NCI-H774 (cell line): Measurements from ENCODE around the gene ST6GALNAC6.

ENCODE experiments used
- DNase-seq: peaks from one replicate; lab custom pipeline; 2025; lab: John Stamatoyannopoulos, UW

Gene ST6GALNAC6

DNA sequence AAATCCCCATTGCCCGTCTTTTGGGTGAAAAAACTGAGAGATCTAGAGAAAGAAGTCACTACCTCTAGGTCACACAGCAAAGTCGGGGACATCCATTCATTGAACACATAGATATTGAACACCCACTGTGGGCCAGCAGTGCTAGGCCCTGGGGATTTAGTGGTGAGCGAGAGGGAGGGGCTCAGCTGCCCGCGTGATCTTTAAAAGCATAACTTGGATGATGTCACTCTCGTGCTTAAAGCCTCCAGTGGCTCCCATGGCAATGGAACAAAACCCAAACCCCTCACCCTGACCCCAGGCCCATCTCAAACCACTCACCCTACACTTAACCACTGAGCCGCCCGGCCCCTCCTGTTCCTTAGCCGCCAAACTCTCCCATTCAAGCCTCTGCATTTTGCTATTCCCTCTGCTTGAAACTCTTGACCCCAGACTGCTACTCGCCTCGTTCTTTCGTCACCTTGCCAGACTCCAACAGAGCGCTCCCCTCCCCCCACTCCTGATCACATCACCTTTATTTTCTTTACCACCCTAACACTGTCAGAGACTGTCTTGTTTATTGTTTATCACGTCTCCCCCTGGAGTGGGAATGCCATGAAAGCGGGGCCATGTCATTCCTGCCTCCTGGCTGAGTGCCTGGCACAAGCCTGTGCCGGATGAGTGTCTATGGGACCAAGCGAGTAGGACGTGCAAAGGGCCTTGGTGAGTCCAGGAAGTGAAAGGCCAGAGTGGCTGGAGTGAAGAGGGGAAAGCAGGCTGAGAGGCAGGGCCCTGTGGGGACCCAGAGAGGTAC lies 31.9 kb upstream of the ST6GALNAC6 start:
- DNase-seq = peak; percentile 56

DNA sequence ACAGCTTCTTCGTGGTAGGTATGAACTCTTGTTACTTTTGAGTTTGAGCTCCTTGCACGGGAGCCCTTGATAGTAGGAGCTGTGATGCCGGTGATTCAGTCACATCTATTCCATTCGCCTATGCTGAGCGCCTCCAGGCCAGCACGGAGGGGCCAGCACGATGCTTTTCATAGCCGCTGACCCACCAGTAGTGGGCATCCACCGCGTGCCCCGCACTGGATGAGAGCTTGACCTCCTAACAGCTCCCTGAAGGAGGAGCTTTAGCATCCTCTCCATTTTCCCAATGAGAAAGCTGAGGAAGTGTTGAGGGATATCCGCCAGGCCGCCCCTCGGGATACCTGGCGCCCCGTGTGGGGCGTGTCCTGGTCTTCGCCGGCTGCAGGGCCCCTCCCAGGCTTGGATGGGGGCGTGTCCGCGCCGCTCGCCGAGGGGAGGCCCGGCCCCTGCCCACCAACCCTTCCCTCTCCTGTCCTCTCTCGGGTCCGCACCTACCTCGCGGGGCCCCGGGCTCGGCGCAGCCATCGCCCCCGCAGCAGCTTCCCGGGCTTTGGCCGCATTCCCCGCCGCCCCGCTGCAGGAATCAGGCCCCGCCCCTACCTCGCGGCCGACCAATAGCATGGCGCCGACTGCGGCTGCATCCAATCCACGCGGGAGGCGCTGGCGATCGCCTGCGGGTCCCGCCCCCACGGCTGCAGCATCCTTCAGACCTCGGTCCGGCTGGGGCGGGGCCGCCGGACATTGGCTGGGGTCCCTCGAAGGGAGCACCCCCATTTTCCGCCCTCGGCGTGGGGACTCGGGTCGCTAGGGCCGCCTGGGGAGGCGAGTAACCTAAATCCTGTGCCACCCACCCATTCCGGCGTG lies 31.1 kb upstream of the ST6GALNAC6 start, which contains the start of gene PIP5KL1:
Gene PIP5KL1, minus strand, starts transcription at position 547 of the 861 bp plus-strand sequence. Its CDS starts 25 bp downstream, at position 522.
- peak; percentile 91 for DNase-seq

DNA sequence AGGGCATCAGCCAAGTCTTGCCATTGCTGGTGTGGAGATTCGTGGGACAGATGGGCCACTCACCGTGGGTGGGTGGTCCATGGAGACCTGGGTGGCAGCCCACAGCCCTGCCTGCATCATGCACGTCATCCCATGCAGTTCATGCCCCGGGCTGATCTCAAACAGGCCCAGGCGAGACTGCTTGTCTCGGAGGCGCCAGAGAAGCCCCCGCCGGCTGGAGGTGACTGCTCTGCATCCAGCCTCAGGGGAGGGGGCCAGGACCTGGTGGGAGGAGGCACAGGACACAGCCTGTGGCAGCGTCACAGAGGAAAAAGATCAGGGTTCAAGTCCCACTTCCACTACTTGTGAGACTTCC lies 30.2 kb upstream of the ST6GALNAC6 start:
- no peak for DNase-seq

- DNase-seq = no peak
These were observed 29.5 kb upstream of the ST6GALNAC6 start for GRCh38 chr9:127928676-127929624.

DNA sequence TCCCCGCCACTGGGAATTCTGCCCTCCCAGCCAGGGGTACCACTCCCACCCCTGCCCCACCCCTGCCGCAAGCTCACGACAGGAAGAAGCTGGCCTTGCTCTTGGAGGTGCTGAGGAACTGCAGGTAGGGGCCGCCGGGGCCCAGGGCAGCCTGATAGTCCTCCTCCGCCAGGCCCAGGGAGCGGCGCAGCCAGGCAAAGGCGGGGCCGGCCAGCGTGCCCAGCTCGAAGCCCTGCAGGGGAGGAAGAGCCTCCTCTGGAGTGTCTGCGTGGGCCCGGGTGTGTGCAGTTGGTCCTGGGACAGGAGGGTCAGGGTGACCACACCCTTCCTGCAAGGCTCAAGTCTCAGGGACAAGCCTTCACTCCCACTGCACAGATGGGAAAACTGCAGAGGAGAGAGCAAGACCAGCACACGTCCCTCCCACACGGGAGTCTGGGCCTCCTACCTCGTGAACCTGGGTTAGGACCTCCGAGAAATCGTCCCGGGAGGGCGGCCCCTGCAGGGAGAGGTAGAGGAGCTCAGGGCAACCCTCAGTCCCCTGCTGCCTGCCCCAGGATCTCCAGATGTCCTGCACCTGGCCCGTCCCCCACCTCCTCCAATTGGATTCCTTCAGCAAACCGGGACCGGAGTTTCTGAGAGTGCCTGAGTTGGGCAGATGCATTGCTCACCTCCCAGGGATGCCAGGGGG lies 28.7 kb upstream of the ST6GALNAC6 start:
- no peak for DNase-seq

GRCh38 chr9:127927201-127927987 lies 28.0 kb upstream of the ST6GALNAC6 start:
- DNase-seq = peak; percentile 79

- DNase-seq = no peak
These were observed 27.4 kb upstream of the ST6GALNAC6 start for GRCh38 chr9:127926906-127927200.

DNA sequence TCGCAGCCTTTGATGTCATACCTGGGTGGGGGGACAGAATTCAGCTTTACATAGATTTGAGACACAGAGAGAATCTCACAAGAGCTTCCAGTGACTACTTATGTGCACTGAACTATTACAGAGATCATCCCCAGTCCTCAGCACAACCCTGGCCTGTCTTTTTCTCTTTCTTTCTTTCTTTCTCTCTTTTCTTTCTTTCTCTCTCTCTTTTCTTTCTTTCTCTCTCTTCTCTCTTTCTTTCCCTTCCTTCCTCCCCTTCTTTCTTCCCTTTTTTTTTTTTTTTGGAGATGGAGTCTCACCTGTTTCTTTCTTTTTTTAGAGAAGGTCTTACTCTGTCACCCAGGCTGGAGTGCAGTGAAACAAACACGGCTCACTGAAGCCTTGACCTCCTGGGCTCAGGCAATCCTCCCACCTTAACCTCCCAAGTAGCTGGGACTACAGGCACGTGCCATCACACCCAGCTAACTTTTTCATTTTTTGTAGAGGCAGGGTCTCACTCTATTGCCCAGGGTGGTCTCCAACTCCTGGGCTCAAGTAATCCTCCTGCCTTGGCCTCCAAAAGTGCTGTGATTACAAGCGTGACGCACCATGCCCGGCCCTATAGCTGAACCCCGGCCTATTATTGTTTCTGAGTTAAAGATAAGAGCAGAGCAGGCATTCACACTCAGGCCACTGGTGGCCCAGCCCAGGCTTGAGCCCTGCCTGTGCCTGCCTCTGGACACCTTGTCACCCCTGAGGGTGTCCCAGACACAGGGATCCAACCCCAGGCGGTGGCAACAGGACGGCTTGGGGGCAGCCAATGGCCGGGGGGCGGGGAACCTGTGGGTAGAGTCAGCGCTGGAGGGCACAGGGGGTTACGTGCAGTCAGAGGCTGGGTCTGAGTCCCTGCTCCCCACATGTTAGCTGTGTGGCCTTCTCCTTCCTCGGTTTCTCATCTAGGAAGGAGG lies 26.8 kb upstream of the ST6GALNAC6 start:
- no peak for DNase-seq

DNA sequence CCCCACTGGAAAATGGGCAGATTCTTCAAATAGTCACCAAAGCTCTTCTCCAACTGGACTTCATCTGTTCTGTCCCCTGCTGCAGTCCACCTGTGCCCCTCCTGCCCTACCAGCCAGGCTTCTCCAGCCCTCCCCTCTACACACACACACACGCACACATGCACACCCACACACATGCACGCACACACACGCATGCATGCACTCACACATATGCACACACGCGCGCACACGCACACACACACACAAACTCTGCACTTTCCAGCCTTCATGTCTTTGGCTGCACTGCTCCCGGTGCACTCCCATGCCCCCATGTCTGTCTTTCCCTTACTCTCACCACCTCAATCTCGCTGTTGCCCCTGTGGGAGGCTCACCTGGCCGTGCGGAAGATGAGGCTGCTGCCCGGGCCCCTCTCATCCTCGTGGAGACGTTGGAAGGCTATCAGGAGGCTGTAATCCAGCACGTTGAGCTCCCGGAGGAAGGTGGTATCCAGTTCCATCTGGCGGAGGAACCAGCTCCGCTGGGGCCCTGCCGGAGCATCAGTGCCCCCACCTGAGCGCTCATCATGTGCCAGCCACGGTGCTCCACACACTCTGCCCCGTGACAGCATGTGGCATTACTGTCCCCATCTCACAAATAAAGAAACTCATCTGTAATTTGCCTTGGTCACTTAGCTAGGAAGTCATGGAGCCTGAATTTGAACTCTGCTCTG lies 25.5 kb upstream of the ST6GALNAC6 start:
- DNase-seq = no peak

DNA sequence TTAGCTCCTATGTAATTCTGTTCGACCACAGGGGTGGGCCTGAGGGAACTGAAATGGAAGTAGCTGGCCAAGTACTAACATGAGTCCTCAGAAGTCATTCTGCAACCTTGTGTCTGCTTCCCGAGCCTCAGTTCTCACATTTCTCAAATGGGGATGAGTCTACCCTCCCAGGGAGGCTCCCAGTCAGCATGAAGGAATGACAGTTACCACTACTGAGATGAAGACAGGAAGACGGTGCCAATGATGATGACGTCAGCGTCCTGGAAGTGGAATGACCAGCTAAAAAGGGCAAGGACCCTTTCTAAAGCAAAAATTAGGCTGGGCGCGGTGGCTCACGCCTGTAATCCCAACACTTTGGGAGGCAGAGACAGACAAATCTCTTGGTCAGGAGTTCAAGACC lies 24.4 kb upstream of the ST6GALNAC6 start:
- no peak for DNase-seq

GRCh38 chr9:127923046-127923445 lies 23.6 kb upstream of the ST6GALNAC6 start:
- no peak for DNase-seq

DNA sequence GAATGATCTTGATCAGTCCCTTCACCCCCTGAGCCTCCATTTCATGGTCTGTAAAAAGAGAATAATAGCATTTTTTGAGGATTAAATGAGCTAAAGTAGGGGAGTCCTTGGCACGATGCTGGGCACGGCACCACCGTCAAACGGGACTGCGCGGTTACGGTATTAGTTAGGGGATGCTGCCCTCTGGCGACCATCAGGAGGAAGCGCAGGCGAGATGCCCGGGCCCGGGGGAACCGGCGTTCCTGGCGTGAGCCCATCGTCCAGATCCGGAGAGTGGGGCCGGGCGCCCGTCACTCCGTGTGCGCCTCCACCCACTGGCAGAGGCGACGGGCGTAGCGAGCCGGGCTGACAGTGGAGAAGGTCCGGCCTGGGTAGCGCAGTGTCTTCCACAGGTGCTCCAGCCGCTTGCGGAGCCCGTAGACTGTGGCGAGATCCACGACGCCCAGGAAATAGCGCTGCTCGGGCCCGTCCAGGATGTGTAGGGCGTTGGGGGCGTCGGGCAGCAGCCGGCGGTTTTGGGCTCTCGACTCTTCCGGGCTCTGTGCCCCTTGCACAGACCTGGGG lies 22.2 kb upstream of the ST6GALNAC6 start:
- peak; percentile 57 for DNase-seq

DNA sequence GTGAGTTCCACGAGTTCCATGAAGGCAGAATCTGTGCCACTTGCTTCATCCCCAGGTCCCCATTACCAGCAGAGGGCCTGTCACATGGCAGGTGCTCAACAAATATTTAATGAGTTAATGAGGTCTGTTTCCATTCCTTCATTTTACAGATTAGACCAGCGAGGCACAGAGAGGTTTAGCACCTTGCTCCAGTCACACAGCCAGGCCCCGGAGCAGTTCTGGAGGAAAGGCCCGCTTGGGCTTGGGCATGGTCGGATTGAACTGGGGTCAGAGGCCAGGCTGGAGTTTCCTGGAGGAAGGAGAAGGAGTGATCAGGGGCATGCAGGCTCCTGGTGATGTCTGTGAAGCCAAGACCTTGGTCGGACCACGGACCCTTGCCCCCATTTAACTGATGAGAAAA lies 21.4 kb upstream of the ST6GALNAC6 start:
- DNase-seq = no peak

DNA sequence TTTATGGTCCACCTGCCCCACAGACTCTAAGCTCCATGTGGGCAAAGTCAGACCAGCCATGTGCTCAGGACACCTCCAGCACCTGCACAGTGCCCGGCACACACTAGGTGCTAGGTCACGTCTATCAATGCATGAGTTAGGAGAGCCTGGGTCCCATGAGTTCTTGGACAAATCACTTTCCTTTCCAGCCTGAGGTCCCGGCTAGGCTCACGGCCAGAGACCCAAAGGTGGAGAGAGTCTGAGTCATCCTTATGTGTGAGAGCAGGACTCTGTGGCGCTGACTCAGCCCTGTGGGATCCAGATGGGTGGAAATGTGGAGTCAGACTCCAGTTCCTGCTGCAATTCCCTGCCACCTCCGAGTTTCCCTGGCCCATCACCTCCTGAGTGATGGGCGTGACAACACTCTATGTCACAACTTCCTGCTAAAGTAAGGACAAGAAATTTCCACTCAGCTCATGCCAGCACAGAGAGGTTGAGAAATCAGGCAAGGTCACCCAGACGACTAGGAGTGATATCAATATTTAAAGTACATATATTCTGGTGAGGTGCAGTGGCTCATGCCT lies 19.9 kb upstream of the ST6GALNAC6 start:
- DNase-seq = no peak

GRCh38 chr9:127918183-127919107 lies 19.0 kb upstream of the ST6GALNAC6 start:
- DNase-seq = no peak

- DNase-seq = no peak
These were observed 18.2 kb upstream of the ST6GALNAC6 start for GRCh38 chr9:127917603-127918002.
